Measurements from ENCODE around the gene TOE1. TPM values are rescaled to one million over a fixed set of nuclear protein-coding genes. Genes with fewer than 3 reads are reported as not detected.

The TOE1 gene
- total RNA-seq, 1 experiment from 2014 or later = 31.2 TPM

- Histone ChIP-seq H3K27ac (ENCODE audit: insufficient read length, low read depth, low read length) (no peak overlapping the region), H3K9ac (ENCODE audit: extremely low read depth, insufficient read length, low read length) (no peak overlapping the region), H3K27me3 (ENCODE audit: insufficient read depth, low read length) (no peaks in the 10 kb centered on the region), H3K23ac (ENCODE audit: insufficient read length, low read depth, low read length) (no peak overlapping the region), H4K20me1 (ENCODE audit: control insufficient read depth, insufficient read depth, insufficient read length) (no peaks in the 10 kb centered on the region), H3T11ph (ENCODE audit: low read length) (no peak overlapping the region), H3K56ac (ENCODE audit: insufficient read length, low read depth, low read length) (no peak overlapping the region), H3K4me1 (ENCODE audit: insufficient read depth, low read length) (peaks cover 8% of the 10 kb centered on the region), H3K79me2 (ENCODE audit: insufficient read depth, low read length) (no peaks in the 10 kb centered on the region), H2BK20ac (ENCODE audit: low read depth, low read length, poor library complexity, severe bottlenecking) (no peak overlapping the region), H2BK5ac (ENCODE audit: insufficient read length, low read length) (no peak overlapping the region), H3K14ac (ENCODE audit: insufficient read depth, low read length) (no peak overlapping the region), H2BK12ac (ENCODE audit: insufficient read length, low read depth, low read length) (no peak overlapping the region), H4K91ac (ENCODE audit: insufficient read length, low read depth, low read length) (no peak overlapping the region), H4K5ac (ENCODE audit: insufficient read length, low read depth, low read length) (no peak overlapping the region), H2BK15ac (ENCODE audit: low read depth, low read length) (no peak overlapping the region), H3K4me2 (ENCODE audit: insufficient read depth, insufficient read length, low read length) (no peak overlapping the region), H3K4ac (ENCODE audit: low read depth, low read length) (no peak overlapping the region), H4K8ac (replicated peaks; ENCODE audit: insufficient read length, low read depth, low read length) (no peak overlapping the region), H2AFZ (ENCODE audit: low read length) (no peak overlapping the region), H3K18ac (ENCODE audit: insufficient read length, low read depth, low read length) (no peak overlapping the region), H3K79me1 (ENCODE audit: insufficient read depth, low read depth, low read length, poor library complexity, severe bottlenecking) (no peaks in the 10 kb centered on the region), H2AK5ac (ENCODE audit: insufficient read length, low read length) (no peak overlapping the region), H2BK120ac (ENCODE audit: low read depth, low read length, poor library complexity, severe bottlenecking) (no peak overlapping the region), H3K9me3 (ENCODE audit: control insufficient read depth, low read depth, low read length) (no peaks in the 10 kb centered on the region), H3K23me2 (ENCODE audit: insufficient read length, low read depth, low read length, poor library complexity, severe bottlenecking) (peaks cover 9% of the 10 kb centered on the region)
- WGBS (ENCODE audit: extremely low coverage, insufficient read length, low lambda C conversion rate) = no CpG with 5 or more reads among the region's 2 CpGs
- H3K27me3 Mint-ChIP-seq (ENCODE audit: low read depth) = no peaks in the 10 kb centered on the region
- H3K9me3 Mint-ChIP-seq = no peaks in the 10 kb centered on the region
- peak overlapping the region in 1 of 3 experiments; percentile 46; a peak in 1 of 7 replicates for H3K27ac Mint-ChIP-seq
- no peak for DNase-seq
- peaks cover 34 to 35% of the 10 kb centered on the region in 2 experiments for H3K4me1 Mint-ChIP-seq
- TF ChIP-seq, protein P1, sequence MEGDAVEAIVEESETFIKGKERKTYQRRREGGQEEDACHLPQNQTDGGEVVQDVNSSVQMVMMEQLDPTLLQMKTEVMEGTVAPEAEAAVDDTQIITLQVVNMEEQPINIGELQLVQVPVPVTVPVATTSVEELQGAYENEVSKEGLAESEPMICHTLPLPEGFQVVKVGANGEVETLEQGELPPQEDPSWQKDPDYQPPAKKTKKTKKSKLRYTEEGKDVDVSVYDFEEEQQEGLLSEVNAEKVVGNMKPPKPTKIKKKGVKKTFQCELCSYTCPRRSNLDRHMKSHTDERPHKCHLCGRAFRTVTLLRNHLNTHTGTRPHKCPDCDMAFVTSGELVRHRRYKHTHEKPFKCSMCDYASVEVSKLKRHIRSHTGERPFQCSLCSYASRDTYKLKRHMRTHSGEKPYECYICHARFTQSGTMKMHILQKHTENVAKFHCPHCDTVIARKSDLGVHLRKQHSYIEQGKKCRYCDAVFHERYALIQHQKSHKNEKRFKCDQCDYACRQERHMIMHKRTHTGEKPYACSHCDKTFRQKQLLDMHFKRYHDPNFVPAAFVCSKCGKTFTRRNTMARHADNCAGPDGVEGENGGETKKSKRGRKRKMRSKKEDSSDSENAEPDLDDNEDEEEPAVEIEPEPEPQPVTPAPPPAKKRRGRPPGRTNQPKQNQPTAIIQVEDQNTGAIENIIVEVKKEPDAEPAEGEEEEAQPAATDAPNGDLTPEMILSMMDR (conservative IDR thresholded peaks at IDR 0.05) = no peak
- H3K36me3 Mint-ChIP-seq (ENCODE audit: insufficient read depth in 1 of 3, low read depth in 3 of 3) = no peaks in the 10 kb centered on the region
- H3K4me3 Mint-ChIP-seq = no peak overlapping the region
These were observed 39.3 kb upstream of the TOE1 start for GRCh38 chr1:45300669-45300997.
